PFSK-1 (cell line): ENCODE results near the gene PLCXD1.

Experiments used
- FOXP2 ChIP-seq: optimal IDR thresholded peaks from 2 replicates; pipeline ENCODE3; 2011; ENCODE audit warnings: borderline replicate concordance, control low read depth, inconsistent platforms; ENCODE audit not compliant: insufficient read depth; ENCODE audit errors: extremely low read length, extremely low read depth
- POLR2AphosphoS5 ChIP-seq: IDR thresholded peaks from 2 replicates; pipeline ENCODE4 v1.6.1; 2012; ENCODE audit warnings: low read depth, mild to moderate bottlenecking, control low read depth, low read length, moderate library complexity
- SIN3A ChIP-seq: IDR thresholded peaks from 2 replicates; pipeline ENCODE4 v1.6.1; 2012; ENCODE audit warnings: mild to moderate bottlenecking, low read length, moderate library complexity, borderline replicate concordance; ENCODE audit not compliant: insufficient read depth
- TAF1 ChIP-seq: IDR thresholded peaks from 2 replicates; pipeline ENCODE4 v1.6.1; 2012; ENCODE audit warnings: low read length, control low read depth, borderline replicate concordance; ENCODE audit not compliant: insufficient read depth
- TF ChIP-seq, protein P1 (sequence below), 2 experiments: IDR thresholded peaks; 2 replicates each; pipeline versions ENCODE4 v1.6.1 to v1.8.0; 2011 to 2012; ENCODE audit warnings: low read depth in 2 of 2, low read length in 2 of 2, control low read depth in 1 of 2, inconsistent platforms in 1 of 2, mild to moderate bottlenecking in 1 of 2, moderate library complexity in 1 of 2; ENCODE audit not compliant: insufficient read depth in 1 of 2

Gene PLCXD1

GRCh38 chrX:313546-313945, 32.4 kb downstream of the PLCXD1 start:
- TF ChIP-seq POLR2AphosphoS5 (no peak), FOXP2 (no peak), SIN3A (no peak), TAF1 (no peak)
- TF ChIP-seq, protein P1, sequence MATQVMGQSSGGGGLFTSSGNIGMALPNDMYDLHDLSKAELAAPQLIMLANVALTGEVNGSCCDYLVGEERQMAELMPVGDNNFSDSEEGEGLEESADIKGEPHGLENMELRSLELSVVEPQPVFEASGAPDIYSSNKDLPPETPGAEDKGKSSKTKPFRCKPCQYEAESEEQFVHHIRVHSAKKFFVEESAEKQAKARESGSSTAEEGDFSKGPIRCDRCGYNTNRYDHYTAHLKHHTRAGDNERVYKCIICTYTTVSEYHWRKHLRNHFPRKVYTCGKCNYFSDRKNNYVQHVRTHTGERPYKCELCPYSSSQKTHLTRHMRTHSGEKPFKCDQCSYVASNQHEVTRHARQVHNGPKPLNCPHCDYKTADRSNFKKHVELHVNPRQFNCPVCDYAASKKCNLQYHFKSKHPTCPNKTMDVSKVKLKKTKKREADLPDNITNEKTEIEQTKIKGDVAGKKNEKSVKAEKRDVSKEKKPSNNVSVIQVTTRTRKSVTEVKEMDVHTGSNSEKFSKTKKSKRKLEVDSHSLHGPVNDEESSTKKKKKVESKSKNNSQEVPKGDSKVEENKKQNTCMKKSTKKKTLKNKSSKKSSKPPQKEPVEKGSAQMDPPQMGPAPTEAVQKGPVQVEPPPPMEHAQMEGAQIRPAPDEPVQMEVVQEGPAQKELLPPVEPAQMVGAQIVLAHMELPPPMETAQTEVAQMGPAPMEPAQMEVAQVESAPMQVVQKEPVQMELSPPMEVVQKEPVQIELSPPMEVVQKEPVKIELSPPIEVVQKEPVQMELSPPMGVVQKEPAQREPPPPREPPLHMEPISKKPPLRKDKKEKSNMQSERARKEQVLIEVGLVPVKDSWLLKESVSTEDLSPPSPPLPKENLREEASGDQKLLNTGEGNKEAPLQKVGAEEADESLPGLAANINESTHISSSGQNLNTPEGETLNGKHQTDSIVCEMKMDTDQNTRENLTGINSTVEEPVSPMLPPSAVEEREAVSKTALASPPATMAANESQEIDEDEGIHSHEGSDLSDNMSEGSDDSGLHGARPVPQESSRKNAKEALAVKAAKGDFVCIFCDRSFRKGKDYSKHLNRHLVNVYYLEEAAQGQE (IDR thresholded peaks at IDR 0.05; ENCODE audit: insufficient read depth in 1 of 2, low read depth in 2 of 2, low read length in 2 of 2) = no peak

DNA sequence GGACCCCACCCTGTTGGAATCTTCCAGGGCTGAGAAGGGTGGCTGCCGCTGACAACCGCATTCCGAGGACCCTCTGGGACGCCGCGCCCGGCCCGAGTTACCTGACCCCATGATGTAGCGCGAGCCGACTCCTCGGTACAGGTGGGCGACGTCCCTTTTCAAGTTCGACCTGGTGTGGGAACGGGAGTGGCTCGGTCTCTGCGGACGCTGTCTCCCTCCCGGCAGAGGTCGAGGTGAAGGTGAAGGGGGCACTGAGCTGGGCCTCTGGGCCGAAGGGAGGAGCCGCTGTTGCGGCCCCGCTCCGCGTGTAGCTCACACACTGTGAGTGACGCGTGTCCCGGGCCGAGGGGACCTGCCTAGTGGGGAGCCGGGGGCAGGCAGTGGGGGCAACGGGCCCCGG, 32.9 kb downstream of the PLCXD1 start:
- TF ChIP-seq SIN3A (no peak), POLR2AphosphoS5 (no peak), TAF1 (no peak), FOXP2 (no peak)
- TF ChIP-seq, protein P1 (IDR thresholded peaks at IDR 0.05; ENCODE audit: insufficient read depth in 1 of 2, low read depth in 2 of 2, low read length in 2 of 2) = no peak

DNA sequence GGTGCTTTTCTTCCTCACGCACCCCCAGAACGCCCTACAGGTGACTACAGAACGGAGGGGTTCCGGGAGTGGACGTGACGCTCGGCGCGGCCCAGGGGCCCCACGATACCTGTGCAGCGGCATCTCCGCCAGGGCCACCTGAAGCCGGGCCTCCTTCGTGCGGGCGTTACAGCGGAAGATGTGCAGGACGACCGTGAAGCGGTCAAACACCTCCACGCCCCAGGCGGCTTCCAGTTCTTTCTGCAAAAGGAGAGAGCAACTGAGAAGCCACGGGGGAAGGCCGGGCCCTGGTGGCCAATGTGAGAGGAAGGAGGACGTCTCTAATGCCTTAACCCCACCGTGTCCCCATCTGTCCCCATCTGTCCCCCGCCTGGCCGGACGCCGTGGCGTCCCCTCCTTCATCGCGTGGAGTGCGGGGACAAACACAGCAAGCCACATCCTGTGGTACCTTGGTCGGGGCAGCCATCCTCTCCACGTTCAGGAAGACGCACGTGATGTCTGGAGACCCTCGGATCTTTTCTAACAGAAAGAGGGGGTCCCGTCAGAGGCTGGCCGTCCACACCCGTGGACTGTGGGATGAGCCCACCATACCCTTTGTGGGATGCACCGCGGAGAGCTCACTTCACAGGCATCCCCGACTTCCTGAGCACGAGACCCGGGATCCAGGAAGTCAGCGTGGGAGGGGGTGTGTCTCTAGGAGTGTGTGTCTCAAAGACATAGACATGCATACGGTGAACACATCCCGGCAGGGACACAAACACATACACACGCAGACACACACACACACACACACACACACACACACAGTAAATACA, 33.8 kb downstream of the PLCXD1 start:
- TF ChIP-seq POLR2AphosphoS5 = no peak
- TF ChIP-seq TAF1 = no peak
- TF ChIP-seq FOXP2 = no peak
- TF ChIP-seq, protein P1 (IDR thresholded peaks at IDR 0.05; ENCODE audit: insufficient read depth in 1 of 2, low read depth in 2 of 2, low read length in 2 of 2) = no peak
- no peak for TF ChIP-seq SIN3A

GRCh38 chrX:316351-317325, 35.5 kb downstream of the PLCXD1 start:
- TF ChIP-seq SIN3A = no peak
- no peak for TF ChIP-seq FOXP2
- TF ChIP-seq POLR2AphosphoS5 = no peak
- TF ChIP-seq, protein P1 (IDR thresholded peaks at IDR 0.05; ENCODE audit: insufficient read depth in 1 of 2, low read depth in 2 of 2, low read length in 2 of 2) = no peak
- TF ChIP-seq TAF1 = no peak
